H1 (cell line): Measurements from ENCODE around the gene MRPS14. TPM values are rescaled to one million over a fixed set of nuclear protein-coding genes. Genes with fewer than 3 reads are reported as not detected.

Experiments used
- ASH2L ChIP-seq: fragments of 200-600, 300-600 bp; sonication (generic); IDR thresholded peaks from one replicate; pipeline ENCODE4 v1.7.1; 2017; ENCODE audit warnings: low read length
- TBP ChIP-seq: IDR thresholded peaks from 2 replicates; pipeline ENCODE4 v1.6.1; 2011; ENCODE audit warnings: low read depth, low read length, improper control_type of control experiment
- polyA plus RNA-seq, 7 experiments: library from polyadenylated mRNA; depleted of rRNA in 3 of 7; stranded (reverse) in 5 of 7; unstranded in 2 of 7; fragments of >200 nt in 5 of 7; fragments of 200-250 nt in 2 of 7; gene quantifications; 1 replicate in 5 of 7; 2 replicates in 1 of 7; 4 replicates in 1 of 7; pipeline versions ENCODE4 v1.2.1 to v1.2.3, GENCODE V29; 2011 to 2013; ENCODE audit warnings: missing spikeins in 2 of 7, mixed read lengths in 2 of 7
- total RNA-seq: library from RNA; stranded (reverse); fragmentation: NEBNext Ultra II Directional; extraction: Animal tissue kit (Norgen Biotek cat#: 25700); gene quantifications from 2 replicates; pipeline ENCODE4 v1.2.1, GENCODE V29; 2021

The MRPS14 gene
- total and polyA plus RNA-seq, 2 of the 8 experiments (the other 6 are each of a cell fraction or from before 2014, with no cell fraction given), result 27.5 to 38.7 TPM

GRCh38 chr1:174964972-174965361 is 58.3 kb downstream of the MRPS14 start (continued):
- TF ChIP-seq TBP (no peak), ASH2L (no peak)
